GM21528 (cell line): Measurements from ENCODE around the gene SLC25A42.
"Not testable (repeated sequence)": the region's sequence is repeated elsewhere in the genome, so short reads cannot be mapped to it uniquely, and the experiment has no call there.

Experiments
- ATAC-seq: cut with Tn5 transposase; IDR thresholded peaks from one replicate; pipeline ENCODE4 v1.9.1; 2021; ENCODE audit warnings: mild to moderate bottlenecking, moderate library complexity; ENCODE audit not compliant: unreplicated experiment, low FRiP score

SLC25A42 gene

DNA sequence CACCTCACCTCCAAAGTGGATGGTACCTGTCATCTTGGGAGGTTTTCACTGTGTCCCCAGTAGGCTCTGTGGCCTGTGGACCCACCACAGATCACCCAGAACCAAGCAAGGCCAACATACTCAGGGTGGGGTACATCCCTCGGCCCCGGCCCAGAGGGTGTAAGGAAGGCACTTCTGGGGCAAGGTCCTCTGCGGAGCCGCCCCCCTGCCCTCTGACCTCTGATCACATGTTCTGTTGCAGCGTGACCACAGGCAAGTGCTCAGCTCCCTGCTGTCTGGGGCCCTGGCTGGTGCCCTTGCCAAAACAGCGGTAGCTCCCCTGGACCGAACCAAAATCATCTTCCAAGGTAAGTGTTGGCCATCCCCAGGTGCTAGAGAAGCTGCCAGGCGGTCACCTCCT is 37.7 kb downstream of the SLC25A42 start:
- ATAC-seq, result no peak

DNA sequence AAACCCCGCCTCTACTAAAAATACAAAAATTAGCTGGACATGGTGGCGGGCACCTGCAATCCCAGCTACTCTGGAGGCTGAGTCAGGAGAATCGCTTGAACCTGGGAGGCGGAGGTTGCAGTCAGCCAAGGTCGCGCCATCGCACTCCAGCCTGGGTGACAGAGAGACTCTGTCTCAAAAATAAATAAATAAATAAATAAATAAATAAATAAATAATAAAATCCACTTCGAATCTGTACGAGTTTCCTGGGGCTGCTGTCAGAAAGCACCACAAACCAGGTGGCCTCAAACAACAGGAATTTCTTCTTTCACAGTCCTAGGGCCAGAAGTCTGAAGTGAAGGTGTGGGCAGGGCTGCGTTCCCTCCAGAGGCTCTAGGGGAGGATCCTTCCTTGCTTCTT is 38.8 kb downstream of the SLC25A42 start:
- ATAC-seq, result not testable (repeated sequence)

DNA sequence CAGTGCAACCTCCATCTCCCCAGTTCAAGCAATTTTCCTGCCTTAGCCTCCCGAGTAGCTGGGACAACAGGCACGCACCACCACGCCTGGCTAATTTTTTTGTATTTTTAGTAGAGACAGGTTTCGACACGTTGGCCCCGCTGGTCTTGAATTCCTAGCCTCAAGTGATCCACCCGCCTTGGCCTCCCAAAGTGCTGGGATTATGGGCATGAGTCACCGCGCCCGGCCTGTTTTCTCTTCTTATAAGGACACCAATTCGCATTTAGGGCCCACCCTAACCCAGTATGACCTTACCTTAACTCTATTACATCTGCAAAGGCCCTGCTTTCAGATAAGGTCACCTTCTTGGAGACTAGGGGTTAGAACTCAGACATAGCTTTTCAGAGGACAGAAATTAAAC is 39.4 kb downstream of the SLC25A42 start:
- ATAC-seq, result no peak

DNA sequence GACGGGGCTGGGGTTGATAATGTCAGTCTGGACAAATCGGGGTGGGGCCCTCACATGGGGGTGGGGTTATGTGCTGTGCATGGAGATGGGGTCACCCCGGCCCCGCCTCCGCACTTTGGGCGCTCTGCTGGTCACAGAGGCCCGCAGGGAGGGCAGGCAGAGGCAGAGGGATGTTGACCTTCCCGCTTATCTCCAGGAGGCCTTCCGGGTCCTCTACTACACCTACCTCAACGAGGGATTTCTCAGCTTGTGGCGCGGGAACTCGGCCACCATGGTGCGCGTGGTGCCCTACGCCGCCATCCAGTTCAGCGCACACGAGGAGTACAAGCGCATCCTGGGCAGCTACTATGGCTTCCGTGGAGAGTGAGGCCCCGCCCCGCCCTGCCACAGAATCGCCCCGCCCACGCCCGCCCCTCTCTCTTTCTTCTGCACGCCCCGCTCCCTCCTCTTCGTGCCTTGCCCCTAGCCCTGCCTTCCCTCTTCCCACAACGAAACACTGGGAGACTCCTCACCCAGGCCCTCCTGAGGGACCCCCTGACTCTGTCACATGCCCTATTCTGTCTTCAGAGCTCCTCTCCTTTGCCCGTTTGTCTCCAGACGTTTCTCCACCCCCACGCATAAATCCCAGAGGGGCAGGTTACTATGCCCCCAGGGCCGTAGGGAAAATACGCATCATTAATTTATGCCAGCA is 41.7 kb downstream of the SLC25A42 start:
- no peak for ATAC-seq

DNA sequence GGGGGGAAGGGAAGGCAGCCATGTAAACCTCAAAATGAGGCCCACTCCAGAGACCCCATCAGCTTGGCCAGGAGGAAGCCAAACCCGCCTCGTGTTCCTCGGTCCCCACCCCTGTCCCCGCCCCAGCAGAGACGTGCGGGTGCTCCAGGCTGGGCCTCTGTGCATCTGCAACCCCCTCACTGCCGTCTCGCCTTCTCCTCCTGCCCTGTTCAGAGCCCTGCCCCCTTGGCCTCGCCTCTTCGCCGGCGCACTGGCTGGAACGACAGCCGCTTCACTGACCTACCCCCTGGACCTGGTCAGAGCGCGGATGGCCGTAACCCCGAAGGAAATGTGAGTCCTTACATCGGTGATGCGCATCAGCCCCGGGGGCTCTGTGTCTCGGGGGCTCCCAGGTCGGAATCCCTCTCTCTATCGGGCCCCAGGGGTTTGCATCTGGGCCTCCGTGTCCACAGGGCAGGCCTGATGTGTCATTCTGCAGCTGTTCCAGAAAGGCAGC is 42.3 kb downstream of the SLC25A42 start:
- no peak for ATAC-seq

DNA sequence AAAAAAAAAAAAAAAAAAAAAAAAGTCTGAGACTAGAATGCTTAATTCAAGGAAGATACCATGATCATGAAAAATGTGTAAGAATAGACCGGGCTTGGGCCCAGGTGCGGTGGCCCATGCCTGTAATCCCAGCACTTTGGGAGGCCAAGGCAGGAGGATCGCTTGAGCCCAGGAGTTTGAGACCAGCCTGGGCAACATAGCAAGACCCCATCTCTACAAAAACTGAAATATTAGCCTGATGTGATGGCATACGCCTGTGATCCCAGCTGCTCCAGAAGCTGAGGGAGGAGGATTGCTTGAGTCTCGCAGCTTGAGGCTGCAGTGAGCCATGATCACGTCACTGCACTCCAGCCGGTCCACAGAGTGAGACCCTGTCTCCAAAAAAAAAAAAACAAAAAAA is 43.1 kb downstream of the SLC25A42 start:
- not testable (repeated sequence) for ATAC-seq

DNA sequence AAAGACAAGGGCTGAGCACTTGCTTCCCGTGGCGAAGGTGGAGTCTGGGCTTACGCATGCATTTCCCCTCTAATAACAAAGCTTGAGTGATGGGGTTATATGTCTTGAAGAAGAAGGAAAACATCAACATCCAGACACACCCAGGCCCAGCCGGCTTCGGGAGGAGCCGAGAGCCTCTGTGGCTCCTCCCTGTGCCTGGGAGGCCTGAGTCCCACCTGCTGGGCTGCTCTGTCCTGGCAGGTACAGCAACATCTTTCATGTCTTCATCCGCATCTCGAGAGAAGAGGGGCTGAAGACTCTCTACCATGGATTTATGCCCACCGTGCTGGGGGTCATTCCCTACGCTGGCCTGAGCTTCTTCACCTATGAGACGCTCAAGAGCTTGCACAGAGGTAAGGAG is 43.9 kb downstream of the SLC25A42 start:
- ATAC-seq, result no peak

DNA sequence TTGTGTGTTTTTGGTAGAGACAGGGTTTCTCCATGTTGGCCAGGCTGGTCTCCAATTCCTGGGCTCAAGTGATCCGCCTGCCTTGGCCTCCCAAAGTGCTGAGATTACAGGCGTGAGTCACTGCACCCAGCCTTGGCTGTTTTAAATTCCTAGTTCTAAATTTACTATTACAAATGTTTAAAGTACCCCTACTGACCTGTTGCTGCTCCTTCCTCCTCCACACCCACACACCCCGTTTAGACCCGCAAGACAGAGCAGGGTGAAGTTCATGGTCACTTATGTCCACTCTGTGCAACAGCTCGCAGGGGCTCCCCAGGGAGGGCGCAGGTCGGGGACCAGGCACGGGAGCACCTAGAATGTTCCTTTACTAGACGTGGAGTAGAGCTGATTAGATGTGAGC is 45.8 kb downstream of the SLC25A42 start:
- ATAC-seq, result no peak

DNA sequence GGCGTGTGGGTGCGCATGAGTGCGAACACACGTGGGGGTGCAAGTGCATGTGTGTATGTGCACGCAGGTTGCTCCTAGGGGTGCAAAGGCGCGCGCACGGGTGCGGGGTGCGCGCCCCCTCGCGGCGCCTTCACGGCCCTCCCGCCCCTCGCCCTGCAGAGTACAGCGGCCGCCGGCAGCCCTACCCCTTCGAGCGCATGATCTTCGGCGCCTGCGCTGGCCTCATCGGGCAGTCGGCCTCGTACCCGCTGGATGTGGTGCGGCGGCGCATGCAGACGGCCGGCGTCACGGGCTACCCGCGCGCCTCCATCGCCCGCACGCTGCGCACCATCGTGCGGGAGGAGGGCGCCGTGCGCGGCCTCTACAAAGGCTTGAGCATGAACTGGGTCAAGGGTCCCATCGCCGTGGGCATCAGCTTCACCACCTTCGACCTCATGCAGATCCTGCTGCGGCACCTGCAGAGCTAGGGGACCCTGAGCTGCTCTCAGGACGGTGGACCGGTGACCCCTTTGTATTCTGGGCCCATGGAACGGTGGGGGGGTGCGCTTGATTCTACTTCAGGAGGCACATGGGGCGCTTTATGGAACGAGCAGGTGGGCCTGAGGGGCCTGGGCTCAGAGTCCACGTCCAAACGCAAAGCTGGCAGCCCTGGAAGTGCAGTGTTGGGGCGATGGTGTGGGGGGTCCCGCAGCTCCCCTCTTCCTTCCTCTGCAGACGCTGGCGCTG is 46.8 kb downstream of the SLC25A42 start:
- no peak for ATAC-seq

DNA sequence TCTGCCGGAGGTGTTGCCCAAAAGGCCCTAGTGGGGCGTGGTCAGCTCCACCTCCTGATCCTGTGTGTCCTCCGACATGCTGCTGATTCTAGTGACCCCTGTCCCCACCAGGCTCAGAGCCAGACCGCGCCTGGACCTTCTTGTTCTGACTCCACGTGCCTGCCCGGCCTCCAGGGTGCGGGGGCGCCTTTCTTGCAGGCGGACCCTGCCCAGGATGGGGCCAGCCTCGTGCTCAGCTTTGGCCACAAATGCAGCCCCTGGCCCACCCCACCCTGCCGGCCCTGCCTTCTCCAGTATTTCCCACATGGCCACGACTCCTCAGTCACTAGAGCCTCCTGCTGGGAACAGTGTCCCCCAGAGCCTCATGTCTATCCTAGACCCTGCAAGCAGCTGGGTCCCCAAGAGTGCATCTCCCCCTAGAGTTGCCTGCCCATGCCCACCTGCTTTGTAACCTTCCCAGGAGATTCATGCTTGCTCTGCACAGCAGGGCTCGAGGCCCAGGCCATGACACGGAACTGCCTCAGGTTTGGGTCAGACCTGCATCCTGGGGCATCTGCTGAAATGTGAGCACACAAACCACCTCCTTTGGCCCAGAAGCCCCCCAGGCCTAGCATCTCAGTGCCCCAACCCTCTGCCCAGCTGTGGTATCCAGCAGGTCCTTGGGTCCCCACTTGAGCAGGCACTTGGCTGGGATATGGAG is 47.5 kb downstream of the SLC25A42 start:
- ATAC-seq, result no peak

DNA sequence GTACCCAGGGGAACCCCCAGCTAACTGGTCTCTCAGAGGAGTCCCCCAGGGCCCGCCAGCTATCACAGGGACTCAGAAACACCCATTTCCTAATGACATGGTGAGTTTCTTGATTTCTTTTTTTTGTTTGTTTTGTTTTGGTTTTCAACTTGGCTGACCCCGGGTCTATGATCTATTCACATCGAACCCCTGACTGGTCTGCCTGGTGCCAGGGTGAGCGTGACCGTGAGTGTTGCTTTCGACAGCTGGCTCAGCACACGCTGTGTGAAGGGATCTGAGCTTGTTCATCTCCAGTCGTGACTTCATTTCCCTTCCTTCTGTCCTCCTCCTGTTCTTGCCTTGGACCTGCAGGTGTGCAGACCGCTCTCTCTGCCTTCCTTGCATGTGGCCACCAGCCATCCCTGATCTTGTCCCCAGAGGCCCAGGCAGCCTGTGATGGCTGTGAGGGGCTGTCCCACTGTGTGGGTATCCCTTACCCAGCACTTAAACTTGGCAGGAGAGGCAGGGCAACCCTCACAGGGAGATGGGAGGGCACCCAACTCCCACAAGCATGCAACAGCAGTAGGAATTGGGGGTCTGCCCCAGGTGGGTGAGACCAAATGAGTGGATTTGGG is 48.3 kb downstream of the SLC25A42 start:
- no peak for ATAC-seq

DNA sequence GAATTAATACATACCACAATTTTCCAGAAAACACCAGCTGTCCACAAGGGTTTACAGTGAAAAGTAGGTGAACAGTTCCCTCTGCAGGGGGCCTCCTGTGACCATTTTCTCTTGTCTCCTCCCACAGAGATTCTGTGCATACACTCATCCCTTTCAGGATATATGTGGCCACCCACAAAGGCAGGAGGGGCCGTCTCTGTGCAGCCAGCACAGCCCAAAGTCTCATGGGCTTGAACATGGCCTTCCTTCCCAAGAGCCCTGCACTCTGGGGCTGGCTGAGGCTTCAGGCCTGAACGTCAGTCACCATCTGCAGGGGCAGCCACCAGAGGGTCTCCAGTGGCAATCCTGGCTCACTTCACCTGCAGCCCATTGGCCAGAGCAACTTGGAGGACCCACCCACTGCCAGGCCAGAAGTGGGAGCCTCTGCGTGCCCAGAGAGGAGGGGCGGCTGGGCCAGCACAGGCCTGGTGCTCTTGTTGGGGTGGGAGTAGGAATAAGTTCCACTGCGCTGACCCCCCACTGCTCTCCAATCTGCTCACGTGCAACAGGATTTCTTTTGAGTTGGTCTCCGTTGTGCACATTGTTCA is 49.3 kb downstream of the SLC25A42 start:
- no peak for ATAC-seq

DNA sequence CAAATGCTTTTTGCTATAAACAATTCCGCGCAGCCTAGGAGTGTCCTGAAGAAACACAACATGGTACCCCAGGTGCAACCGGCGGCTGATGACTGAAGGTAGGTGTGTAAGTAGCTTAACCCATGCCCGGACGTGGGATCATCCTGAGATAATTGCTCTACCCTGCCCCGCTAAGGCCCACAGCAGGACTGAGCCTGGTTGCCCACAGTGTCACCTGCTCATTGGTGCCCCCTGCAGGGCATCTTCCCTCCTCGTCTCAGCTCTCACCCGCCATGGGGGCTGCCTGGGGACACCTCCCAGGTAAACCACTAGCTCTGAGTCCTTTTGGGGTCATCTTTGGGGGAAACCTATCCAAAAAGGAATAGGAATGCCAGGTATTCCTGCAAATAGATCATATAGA is 52.2 kb downstream of the SLC25A42 start:
- no peak for ATAC-seq

DNA sequence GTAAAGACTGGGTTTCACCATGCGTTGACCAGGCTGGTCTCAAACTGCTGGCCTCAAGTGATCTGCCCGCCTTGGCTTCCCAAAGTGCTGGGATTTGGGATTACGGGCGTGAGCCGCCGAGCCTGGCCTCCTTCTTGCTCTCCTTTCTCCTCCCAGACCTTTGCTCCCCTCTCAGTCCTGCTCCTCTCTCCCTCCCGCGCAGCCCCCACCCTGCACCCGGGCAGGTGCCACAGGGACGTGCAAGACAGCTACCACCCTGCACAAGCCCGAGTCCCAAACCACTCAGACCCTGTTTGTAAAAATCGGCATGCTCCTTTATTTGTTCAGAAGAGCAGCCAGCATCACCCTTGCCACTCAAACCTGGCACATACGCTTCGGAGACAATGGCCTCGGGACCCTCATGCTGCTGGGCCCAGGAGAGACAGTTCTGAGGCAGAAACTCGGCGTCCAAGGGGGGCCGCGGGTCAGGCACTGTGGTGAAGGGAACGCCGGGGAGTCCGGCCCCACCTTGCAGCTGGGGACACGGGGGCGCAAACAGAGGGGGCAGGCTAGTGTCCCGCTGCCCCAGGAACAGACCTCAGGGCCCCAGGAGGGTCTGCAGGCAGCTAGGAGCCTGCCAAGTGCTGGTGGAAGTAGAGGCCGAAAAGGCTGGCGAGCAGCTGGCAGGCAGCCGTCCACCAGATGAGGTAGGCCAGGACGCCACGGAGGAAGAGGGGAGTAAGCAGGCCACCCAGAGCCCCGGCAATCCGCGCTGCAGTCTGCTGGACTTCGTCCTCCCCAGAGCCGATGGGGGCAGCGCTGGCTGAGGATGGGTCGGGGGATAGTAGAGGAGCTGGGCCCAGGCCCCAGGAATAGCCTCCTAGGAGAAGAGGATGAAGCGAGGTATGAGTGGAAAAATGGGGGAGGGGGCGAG is 55.8 kb downstream of the SLC25A42 start:
- ATAC-seq, result no peak

DNA sequence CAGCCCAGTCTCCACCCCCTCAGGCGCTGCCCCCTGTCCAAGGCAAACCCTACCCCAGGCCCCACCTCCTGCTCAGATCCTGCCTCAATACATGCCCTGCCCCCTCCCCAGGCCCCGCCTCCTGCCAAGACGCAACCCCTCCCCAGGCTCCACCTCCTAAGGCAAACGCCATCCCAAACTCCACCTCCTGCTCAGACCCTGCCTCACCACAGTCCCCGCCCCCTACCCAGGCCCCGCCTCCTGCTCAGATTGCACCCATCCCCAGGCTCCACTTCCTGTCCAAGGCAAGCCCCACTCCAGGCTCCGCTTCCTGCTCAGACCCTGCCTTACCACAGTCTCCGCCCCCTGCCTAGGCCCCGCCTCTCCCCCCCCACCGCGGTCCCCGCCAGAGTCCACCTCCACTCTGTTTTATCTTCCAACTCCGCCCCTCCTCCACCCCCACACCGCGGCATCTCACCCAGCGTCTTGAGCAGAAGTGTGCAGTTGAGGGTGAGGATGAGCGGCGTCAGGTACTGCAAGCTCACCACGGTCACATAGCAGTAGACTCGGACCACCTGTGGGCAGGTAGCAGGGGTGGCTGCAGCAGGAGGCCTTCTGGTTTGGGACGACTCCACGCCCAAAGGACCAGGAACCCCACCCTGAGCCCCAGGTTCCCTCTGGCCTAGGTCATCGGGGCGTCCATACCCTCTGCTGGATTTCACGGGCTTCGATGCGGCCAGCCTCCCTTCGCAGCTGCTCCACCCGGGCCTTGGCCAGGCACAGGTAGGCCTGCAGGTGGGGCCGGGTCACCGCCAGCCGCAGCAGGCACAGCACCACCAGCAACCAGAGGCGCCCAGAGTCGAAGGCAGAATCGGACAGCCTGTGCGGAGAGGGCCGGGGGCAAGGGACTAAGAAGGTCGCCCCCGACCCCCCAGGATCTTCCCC is 56.8 kb downstream of the SLC25A42 start:
- no peak for ATAC-seq

DNA sequence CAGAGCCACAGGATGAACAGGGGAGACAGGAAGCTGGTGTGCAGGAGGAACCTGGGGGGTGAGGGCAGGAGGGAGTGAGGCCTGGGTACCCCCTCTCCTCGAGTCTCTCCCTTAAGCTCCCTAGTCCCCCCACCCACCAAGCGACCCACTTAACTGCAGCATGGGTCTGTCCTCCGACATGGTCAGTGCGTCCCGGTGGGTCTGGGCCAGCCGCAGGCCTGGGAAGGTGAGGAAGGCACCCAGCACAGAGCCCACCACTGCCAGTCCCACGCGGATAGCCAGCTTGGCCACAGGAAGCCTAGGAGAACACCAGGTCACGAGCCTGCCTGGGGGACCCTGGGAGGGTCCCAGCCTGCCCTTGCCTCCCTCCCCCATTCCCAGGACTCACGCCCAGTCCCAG is 57.6 kb downstream of the SLC25A42 start:
- no peak for ATAC-seq

DNA sequence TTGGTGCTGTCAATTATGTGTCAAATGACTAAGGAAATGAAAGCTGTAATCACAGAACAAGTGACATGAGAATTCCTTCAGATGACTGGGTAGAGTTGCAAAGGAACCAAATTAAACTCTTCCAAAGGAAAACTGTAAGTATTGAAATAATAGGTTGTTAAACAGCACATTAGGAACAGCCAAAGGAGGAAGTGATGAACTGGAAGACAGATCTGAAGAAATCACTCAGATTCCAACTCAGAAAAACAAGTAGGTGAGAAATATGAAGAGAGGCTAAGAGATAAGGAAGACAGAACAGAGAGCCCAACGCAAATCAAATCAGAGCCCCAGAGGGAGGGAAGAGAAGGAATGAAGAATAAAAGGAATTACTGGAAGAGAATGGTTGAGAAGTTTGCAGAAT is 59.1 kb downstream of the SLC25A42 start:
- ATAC-seq, result no peak

DNA sequence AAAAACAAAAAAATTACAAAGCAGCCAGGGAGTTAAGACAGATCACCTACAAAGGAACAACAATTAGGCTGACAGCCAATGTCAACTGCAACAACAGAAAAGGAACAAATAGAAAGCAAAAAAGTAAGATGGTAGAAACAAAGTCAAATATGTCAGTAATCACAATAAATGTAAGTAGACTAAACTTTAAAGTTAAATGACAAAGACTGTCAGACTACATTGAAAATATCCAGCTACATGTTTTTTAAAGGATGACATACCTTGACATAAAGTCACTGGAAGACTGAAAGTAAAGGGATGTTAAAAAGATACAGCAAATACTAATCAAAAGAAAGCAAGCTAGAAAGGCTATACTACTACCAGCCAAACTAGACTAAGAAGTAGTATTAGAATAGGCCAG is 59.6 kb downstream of the SLC25A42 start:
- ATAC-seq, result no peak

DNA sequence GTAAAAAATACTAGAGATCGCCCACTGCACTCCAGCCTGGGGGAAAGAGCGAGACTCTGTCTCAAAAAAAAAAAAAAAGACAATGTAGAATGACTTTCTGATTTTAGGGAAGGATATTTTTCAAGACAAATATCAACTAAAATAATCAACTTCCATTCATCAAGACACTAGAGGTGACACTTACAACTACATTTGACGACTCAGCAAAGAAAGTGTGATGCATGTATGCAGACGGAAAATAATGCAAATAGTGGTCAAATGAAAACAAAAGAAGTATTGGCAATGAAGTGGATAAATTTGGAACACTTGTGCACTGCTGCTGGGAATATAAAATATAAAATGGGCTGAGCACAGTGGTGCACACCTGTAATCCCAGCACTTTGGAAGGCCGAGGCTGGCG is 62.3 kb downstream of the SLC25A42 start:
- no peak for ATAC-seq
